Measurements from ENCODE around the gene GPSM3. TPM values are rescaled to one million over a fixed set of nuclear protein-coding genes. Genes with fewer than 3 reads are reported as not detected.

The GPSM3 gene
- total and polyA plus RNA-seq, 2 of the 13 experiments (the other 11 are each of a cell fraction or from before 2014, with no cell fraction given) = 0.18 to 6.2 TPM

DNA sequence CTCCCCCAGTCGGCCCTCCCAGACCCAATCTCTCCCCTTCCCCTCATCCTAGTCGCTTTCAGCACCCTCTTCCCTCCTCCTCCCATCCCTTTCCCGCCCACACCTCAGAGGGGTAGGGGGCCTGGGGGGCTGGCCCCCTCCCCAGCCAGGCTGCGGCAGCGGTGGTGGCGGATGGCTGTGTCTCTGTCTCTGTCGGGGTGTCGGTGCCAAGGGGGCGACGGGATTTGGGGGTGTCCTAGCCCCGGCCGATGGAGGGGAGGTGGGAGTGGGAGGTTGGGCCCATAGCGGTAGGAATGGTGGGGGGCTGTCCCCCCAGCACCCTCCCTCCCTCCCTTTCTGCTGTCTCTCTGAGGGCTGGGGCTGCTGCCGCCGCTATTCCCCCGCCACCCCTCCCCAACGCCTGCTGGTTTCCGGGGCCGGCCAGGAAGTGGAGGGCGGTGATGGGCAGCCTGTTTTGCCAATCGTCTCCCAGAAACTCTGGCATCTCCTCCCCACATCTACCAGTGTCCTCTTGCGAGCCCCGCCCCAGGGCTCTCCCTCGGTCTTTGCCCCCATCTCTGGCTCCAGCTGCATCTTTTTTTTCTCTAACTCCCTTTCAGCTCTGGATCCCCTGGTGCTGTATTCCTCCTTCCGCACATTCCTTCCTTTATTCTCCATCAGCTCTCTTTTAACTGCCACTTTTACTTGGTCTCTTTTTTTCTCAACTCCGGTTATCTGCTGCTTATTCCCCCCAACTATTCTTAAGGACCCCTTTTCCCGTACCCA, 16.6 kb downstream of the GPSM3 start, which contains the start of gene AGPAT1 (continued):
- TF ChIP-seq, protein P1, sequence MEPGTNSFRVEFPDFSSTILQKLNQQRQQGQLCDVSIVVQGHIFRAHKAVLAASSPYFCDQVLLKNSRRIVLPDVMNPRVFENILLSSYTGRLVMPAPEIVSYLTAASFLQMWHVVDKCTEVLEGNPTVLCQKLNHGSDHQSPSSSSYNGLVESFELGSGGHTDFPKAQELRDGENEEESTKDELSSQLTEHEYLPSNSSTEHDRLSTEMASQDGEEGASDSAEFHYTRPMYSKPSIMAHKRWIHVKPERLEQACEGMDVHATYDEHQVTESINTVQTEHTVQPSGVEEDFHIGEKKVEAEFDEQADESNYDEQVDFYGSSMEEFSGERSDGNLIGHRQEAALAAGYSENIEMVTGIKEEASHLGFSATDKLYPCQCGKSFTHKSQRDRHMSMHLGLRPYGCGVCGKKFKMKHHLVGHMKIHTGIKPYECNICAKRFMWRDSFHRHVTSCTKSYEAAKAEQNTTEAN (CRISPR knock-in tag; conservative IDR thresholded peaks at IDR 0.05) = no peak
- TF ChIP-seq ZNF253 (CRISPR knock-in tag; IDR thresholded peaks at IDR 0.05; ENCODE audit: borderline replicate concordance) = no peak
- no peak; the same call in 1 of the 2 replicates for TF ChIP-seq ZNF747 (CRISPR knock-in tag; IDR thresholded peaks at IDR 0.05; ENCODE audit: borderline replicate concordance)
- TF ChIP-seq SKI (IDR thresholded peaks at IDR 0.05; ENCODE audit: partially characterized antibody) = no peak
- TF ChIP-seq DMAP1 (CRISPR knock-in tag; IDR thresholded peaks at IDR 0.05) = peak; percentile 49; the same call in 1 of the 2 replicates
- TF ChIP-seq KMT2B (CRISPR knock-in tag; IDR thresholded peaks at IDR 0.05) = peak; percentile 62; the same call in 1 of the 2 replicates
- TF ChIP-seq, protein P2, sequence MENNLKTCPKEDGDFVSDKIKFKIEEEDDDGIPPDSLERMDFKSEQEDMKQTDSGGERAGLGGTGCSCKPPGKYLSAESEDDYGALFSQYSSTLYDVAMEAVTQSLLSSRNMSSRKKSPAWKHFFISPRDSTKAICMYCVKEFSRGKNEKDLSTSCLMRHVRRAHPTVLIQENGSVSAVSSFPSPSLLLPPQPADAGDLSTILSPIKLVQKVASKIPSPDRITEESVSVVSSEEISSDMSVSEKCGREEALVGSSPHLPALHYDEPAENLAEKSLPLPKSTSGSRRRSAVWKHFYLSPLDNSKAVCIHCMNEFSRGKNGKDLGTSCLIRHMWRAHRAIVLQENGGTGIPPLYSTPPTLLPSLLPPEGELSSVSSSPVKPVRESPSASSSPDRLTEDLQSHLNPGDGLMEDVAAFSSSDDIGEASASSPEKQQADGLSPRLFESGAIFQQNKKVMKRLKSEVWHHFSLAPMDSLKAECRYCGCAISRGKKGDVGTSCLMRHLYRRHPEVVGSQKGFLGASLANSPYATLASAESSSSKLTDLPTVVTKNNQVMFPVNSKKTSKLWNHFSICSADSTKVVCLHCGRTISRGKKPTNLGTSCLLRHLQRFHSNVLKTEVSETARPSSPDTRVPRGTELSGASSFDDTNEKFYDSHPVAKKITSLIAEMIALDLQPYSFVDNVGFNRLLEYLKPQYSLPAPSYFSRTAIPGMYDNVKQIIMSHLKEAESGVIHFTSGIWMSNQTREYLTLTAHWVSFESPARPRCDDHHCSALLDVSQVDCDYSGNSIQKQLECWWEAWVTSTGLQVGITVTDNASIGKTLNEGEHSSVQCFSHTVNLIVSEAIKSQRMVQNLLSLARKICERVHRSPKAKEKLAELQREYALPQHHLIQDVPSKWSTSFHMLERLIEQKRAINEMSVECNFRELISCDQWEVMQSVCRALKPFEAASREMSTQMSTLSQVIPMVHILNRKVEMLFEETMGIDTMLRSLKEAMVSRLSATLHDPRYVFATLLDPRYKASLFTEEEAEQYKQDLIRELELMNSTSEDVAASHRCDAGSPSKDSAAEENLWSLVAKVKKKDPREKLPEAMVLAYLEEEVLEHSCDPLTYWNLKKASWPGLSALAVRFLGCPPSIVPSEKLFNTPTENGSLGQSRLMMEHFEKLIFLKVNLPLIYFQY (CRISPR knock-in tag; IDR thresholded peaks at IDR 0.05; ENCODE audit: borderline replicate concordance) = no peak
- TF ChIP-seq, protein P3, sequence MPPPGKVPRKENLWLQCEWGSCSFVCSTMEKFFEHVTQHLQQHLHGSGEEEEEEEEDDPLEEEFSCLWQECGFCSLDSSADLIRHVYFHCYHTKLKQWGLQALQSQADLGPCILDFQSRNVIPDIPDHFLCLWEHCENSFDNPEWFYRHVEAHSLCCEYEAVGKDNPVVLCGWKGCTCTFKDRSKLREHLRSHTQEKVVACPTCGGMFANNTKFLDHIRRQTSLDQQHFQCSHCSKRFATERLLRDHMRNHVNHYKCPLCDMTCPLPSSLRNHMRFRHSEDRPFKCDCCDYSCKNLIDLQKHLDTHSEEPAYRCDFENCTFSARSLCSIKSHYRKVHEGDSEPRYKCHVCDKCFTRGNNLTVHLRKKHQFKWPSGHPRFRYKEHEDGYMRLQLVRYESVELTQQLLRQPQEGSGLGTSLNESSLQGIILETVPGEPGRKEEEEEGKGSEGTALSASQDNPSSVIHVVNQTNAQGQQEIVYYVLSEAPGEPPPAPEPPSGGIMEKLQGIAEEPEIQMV (CRISPR knock-in tag; IDR thresholded peaks at IDR 0.05; ENCODE audit: low read depth) = no peak
- TF ChIP-seq IRX3 (CRISPR knock-in tag; IDR thresholded peaks at IDR 0.05; ENCODE audit: borderline replicate concordance, low read depth) = no peak
- no peak for TF ChIP-seq TCF7L2 (IDR thresholded peaks at IDR 0.05; ENCODE audit: low read depth, low read length)
- no peak; the same call in 1 of the 2 replicates for TF ChIP-seq ZNF547 (CRISPR knock-in tag; IDR thresholded peaks at IDR 0.05)
- TF ChIP-seq ZMAT3 (CRISPR knock-in tag; conservative IDR thresholded peaks at IDR 0.05) = no peak
- no peak for TF ChIP-seq ZNF709 (CRISPR knock-in tag; IDR thresholded peaks at IDR 0.05)
- TF ChIP-seq KLF11 (CRISPR knock-in tag; IDR thresholded peaks at IDR 0.05) = 0 out of 2 replicates have a peak, but pooled peaks have one; percentile 20
- 0 out of 2 replicates have a peak, but pooled peaks have one; percentile 57 for TF ChIP-seq HNRNPL (IDR thresholded peaks at IDR 0.05; ENCODE audit: low read depth, low read length)
- TF ChIP-seq ZNF430 (CRISPR knock-in tag; IDR thresholded peaks at IDR 0.05) = peak; percentile 70
- TF ChIP-seq KAT2B (IDR thresholded peaks at IDR 0.05; ENCODE audit: borderline replicate concordance, low read depth, low read length) = no peak
- TF ChIP-seq EP300 (IDR thresholded peaks at IDR 0.05; ENCODE audit: low read depth in 2 of 2, low read length in 2 of 2) = peak in 1 of 2 experiments; percentile 24; a peak in 1 of 4 replicates
- no peak for TF ChIP-seq EP300 (CRISPR knock-in tag; IDR thresholded peaks at IDR 0.05; ENCODE audit: borderline replicate concordance)
- TF ChIP-seq NR3C1 (CRISPR knock-in tag; IDR thresholded peaks at IDR 0.05) = no peak
- TF ChIP-seq MIER3 (CRISPR knock-in tag; IDR thresholded peaks at IDR 0.05; ENCODE audit: borderline replicate concordance) = peak; percentile 53; the same call in 1 of the 2 replicates
- TF ChIP-seq ZNF468 (CRISPR knock-in tag; IDR thresholded peaks at IDR 0.05) = no peak
- peak; percentile 78 for TF ChIP-seq HNF4A (CRISPR knock-in tag; IDR thresholded peaks at IDR 0.05)
- TF ChIP-seq KAT8 (CRISPR knock-in tag; IDR thresholded peaks at IDR 0.05) = peak; percentile 83
- no peak for TF ChIP-seq ZNF660 (CRISPR knock-in tag; IDR thresholded peaks at IDR 0.05; ENCODE audit: borderline replicate concordance, low read depth)
